HL-60/S4 treated with retinoic acid at 250 ng/mL for 4 days and 3 days (cell line): ENCODE measurements around the gene NR2F1-AS1.
"Not testable (repeated sequence)": the region's sequence is repeated elsewhere in the genome, so short reads cannot be mapped to it uniquely, and the experiment has no call there.

Experiments
- in situ Hi-C: fragments of 300-500 bp; cut with MboI; formaldehyde crosslinking; loops from 2 replicates; pipeline ENCODE4 v1.7.0; 2022; ENCODE audit warnings: low sequenced_read_pairs

The NR2F1-AS1 gene

GRCh38 chr5:93395010-93395409 lies 186.0 kb downstream of the NR2F1-AS1 start:
- in situ Hi-C loops, result no loop called here

DNA sequence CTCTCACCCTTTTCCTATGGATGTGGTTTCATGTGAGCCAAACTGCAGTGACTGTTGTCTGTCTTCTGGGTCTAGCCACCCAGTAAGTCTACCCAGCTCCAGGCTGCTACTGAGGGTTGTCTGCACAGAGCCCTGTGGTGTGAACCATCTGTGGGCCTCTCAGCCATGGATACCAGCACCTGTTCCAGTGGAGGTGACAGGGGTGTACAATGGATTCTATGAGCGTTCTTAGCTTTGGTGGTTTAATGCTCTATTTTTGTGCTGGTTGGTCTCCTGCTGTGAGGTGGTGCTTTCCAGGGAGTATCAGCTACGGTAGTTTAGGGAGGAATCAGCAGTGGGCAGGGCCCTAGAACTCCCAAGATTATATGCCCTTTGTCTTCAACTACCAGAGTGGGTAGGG lies 186.7 kb downstream of the NR2F1-AS1 start:
- in situ Hi-C loops, result no loop called here

DNA sequence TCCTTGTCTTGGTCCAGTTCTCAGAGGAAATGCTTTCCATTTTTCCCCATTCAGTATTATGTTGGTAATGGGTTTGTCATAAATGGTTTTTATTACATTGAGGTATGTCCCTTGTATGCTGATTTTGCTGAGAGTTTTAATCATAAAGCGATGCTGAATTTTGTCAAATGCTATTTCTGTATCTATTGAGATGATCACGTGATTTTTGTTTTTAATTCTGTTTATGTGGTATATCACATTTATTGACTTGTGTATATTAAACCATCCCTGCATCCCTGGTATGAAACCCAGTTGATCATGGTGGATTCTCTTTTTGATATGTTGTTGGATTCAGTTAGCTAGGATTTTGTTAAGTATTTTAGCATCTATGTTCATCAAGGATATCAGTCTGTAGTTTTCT lies 189.8 kb downstream of the NR2F1-AS1 start:
- in situ Hi-C loops, result not testable (repeated sequence)

DNA sequence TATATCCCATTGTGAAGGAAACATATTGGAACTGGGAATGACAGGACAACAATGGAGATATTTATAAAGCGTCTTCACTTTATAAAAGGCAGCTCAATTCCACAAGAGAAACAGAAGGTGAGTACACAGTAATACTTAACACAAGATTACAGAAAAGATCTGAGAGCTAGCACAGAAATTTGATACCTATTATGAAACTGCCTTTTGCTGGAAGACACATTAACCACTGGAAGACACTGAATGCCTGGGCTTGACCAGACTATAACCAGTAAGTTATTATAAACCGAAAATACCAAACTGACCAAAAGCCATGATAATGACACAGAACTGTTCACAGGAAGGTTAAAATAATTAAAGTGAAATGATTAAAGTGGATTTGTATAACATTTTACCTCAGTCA lies 195.4 kb downstream of the NR2F1-AS1 start:
- in situ Hi-C loops, result no loop called here

- in situ Hi-C loops, result no loop called here
Measured at GRCh38 chr5:93384995-93385394, 196.0 kb downstream of the NR2F1-AS1 start.

DNA sequence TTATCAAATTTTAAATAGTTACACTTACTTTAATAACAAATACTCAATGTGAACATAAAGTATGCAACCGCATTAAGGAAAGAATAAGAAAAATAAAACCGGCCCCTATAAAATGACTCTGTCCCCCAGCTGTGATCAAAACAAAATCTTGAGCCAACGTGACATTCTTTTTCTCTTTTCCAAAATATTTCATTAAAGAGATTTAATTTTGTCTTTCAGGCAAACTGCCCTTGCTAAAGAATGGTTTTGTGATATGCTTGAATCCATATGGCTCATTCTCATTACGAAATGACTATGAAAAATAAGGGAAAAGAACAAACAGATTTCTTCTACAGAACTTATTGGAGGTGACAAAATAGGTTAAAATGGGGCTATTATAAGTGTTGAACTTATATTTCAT lies 197.0 kb downstream of the NR2F1-AS1 start:
- in situ Hi-C loops, result no loop called here

DNA sequence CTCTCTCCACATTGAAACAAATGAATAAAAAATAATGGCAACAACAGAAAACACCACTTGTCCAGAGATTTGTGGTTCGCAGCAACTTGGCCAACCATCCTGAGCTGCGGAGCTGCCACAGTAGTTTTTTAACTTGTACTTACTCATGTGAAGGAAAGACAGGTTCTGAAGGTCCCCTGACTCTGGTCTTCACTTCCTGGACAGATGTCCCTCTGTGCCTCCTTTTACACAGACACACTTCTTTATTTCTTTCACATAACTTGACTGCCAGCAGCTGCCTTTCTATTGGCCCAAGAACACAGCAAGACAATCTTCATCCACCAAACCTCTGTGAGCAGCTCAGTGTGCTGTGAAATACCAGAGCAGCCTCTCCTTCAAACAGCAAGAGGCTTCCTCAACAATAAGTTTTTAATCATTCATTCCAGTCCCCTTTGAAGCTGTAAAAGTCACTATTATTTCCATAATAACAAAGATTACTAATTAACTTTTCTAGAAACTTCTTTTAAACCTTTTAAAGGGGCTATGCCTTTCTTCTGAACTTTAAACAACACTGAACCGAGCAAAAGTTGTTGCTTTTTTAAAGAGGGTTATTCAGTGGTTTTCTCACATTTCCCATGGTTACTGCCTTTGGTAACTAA lies 198.7 kb downstream of the NR2F1-AS1 start:
- in situ Hi-C loops, result no loop called here

DNA sequence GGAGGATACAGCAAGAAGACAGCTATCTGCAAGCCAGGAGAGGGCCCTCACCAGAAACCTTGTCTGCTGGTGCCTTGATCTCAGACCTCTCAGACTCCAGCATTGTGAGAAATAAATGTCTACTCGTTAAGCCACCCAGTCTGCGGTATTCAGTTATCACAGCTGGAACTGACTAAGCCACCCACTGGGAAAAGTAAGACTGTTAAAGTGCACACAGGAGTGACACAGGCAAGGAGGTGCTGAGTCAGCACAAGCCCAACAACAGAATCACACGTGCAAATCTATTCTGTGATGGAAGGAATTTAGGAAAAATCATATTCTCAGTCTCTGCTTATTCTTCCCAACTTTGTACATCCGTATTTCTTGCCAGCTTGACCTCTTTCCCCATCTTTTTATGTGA lies 200.0 kb downstream of the NR2F1-AS1 start:
- in situ Hi-C loops, result no loop called here

GRCh38 chr5:93378073-93378472 lies 202.9 kb downstream of the NR2F1-AS1 start:
- in situ Hi-C loops, result no loop called here

DNA sequence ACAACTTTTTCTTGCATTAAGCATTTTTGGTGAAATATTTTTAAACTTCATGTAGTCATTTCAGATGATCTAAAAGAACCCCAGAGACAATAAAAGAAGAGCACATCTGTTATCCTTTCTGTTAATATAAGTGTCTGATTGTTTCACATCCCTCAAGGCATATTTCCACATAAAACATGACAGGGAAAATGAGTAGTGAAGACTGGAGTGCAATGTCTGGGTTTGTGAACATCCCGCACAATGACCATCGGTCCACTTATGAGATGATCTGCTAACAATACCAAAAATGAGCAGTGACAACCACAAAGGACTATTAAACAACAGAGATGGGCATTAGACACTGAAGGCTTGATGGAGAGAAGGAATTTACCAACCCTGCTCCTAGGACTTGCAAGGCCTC lies 209.1 kb downstream of the NR2F1-AS1 start:
- in situ Hi-C loops, result no loop called here

GRCh38 chr5:93364378-93364777 lies 216.6 kb downstream of the NR2F1-AS1 start:
- in situ Hi-C loops, result no loop called here

DNA sequence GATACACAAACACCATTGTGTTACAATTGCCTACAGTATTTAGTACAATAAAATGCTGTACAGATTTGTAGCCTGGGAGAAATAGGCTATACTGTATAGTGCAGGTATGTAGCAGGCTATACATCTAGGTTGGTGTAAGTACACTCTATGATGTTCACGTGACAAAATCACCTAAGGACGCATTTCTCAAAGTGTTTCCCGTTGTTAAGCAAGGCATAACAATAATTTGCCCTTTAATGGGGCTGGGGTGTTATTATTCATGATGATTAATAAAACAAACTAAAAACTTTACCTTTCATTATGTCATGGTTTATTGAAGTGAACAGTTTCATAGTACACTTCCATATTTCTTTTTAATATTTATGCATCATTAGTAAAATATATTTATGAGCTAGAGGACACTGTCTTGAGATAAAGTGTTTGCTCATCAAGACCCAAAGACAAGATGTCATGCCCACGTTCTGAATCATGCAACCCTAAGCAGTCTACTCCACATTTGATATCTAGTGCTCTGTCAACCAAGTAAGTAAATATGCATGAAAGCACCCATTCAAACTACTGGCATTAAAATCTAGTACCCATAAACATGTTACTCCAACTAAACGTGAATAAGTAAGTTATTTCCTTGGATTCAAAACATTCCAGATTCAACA lies 220.5 kb downstream of the NR2F1-AS1 start:
- in situ Hi-C loops, result no loop called here

GRCh38 chr5:93359960-93360305 lies 221.1 kb downstream of the NR2F1-AS1 start:
- in situ Hi-C loops, result no loop called here
